Esophagus muscularis mucosa (tissue), 4 donors: Measurements from ENCODE around the gene MLST8. TPM values are rescaled to one million over a fixed set of nuclear protein-coding genes. Genes with fewer than 3 reads are reported as not detected.
"Not testable (repeated sequence)": the region's sequence is repeated elsewhere in the genome, so short reads cannot be mapped to it uniquely, and the experiment has no call there.

Experiments used
- DNase-seq: peaks from one replicate; pipeline ENCODE4 v3.0.0-alpha.2; 2017; ENCODE audit errors: extremely low spot score
- H3K27ac ChIP-seq, 4 donors: fragments of 200-600 bp; sonication (generic); replicated peaks in 1 of 4; 1 replicate in 3 of 4; 2 replicates in 1 of 4; pipeline ENCODE4 v1.5.1; 2016 to 2019; ENCODE audit warnings: mild to moderate bottlenecking in 1 of 4
- H3K27me3 ChIP-seq, 4 donors: fragments of 200-600 bp; sonication (generic); one replicate each; pipeline versions ENCODE4 v1.5.1 to v1.6.0; 2016 to 2019
- H3K36me3 ChIP-seq, 4 donors: fragments of 200-600 bp; sonication (generic); one replicate each; pipeline ENCODE4 v1.5.1; 2016 to 2019
- H3K4me1 ChIP-seq, 4 donors: fragments of 200-600 bp; sonication (generic); one replicate each; pipeline ENCODE4 v1.5.1; 2016 to 2019
- H3K4me3 ChIP-seq, 4 donors: fragments of 200-600 bp; sonication (generic); 1 replicate in 2 of 4; 2 replicates in 2 of 4; pipeline ENCODE4 v1.5.1; 2016 to 2019; ENCODE audit warnings: mild to moderate bottlenecking in 4 of 4, moderate library complexity in 1 of 4
- H3K9me3 ChIP-seq, 4 donors: fragments of 200-600 bp; sonication (generic); 1 replicate in 3 of 4; 2 replicates in 1 of 4; pipeline ENCODE4 v1.5.1; 2016 to 2019
- EP300 ChIP-seq: sonication (generic); formaldehyde crosslinking; IDR thresholded peaks from one replicate; pipeline ENCODE4 v1.6.1; 2017; ENCODE audit warnings: antibody characterized with exemption
- POLR2A ChIP-seq: fragments of 450-650 bp; IDR thresholded peaks from one replicate; pipeline ENCODE4 v1.6.1; 2017; ENCODE audit warnings: antibody characterized with exemption, moderate library complexity, mild to moderate bottlenecking, low read depth
- POLR2AphosphoS5 ChIP-seq, 2 donors: sonication (generic); formaldehyde crosslinking; IDR thresholded peaks; one replicate each; pipeline ENCODE4 v1.6.1; 2017; ENCODE audit warnings: antibody characterized with exemption in 2 of 2
- WGBS: methylation state at CpG from one replicate; pipeline ENCODE4 v1.1.5; 2018; 5-methylcytosine and 5-hydroxymethylcytosine counted together
- intact Hi-C: fragments of 100-400 bp; cut with DNase I; formaldehyde crosslinking; loops from one replicate; pipeline ENCODE4 v1.15.1; 2023
- total RNA-seq, 4 donors: library from RNA; depleted of rRNA; stranded (reverse); fragments of >200 nt; gene quantifications; one replicate each; pipeline versions ENCODE4 v1.1.0 to v1.2.1, GENCODE V29; 2016
- TF ChIP-seq, protein P1 (sequence below), 3 experiments: fragments of 200-600 bp in 2 of 3; fragments of 450-650 bp in 1 of 3; sonication (generic) in 2 of 3; IDR thresholded peaks; one replicate each; pipeline ENCODE4 v1.5.1; 2017 to 2019; ENCODE audit warnings: antibody characterized with exemption in 3 of 3, mild to moderate bottlenecking in 2 of 3, moderate library complexity in 1 of 3

Gene MLST8
- total RNA-seq, 4 donors from 2014 or later = 23.7 to 62.8 (median 36.3) TPM

DNA sequence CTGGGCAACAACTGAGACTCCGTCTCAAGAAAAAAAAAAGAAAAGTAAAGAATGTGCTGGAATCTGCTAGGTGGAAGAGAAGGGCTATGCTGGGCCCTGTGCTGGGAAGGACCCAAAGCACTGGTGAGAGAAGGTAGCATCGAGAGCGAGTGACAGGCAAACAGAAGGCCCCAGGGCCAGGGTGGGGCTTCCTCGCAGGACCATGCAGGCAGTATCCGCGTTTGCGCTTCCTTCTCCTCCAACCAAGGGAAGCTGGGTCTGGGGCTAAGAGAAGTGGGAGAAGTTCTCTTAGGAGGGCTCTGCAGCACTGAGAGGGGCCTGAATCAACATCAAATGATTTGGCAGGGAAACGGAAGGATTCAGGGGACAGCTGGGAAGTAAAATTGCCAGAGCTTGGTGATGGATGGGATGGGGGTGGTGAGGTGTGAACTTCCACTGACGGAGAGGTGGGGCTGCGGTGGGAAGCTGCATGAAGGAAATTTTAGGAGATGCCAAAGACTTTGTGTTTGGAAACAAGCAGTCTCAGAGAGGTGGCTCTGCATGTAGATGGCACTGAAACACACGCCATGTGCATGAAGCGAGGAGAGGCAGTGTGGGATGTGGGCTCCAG is 51.4 kb downstream of the MLST8 start:
- no peak for DNase-seq
- Histone ChIP-seq H3K4me1 (peaks cover 6 to 9% (median 7%) of the 10 kb centered on the region in 4 donors), H3K27ac (no peak overlapping the region), H3K9me3 (no peaks in the 10 kb centered on the region), H3K4me3 (no peak overlapping the region), H3K27me3 (no peaks in the 10 kb centered on the region), H3K36me3 (peaks cover 78 to 94% (median 92%) of the 10 kb centered on the region in 4 donors)
- TF ChIP-seq POLR2AphosphoS5 (IDR thresholded peaks at IDR 0.05) (no peak), POLR2A (no peak), EP300 (no peak)
- TF ChIP-seq, protein P1, sequence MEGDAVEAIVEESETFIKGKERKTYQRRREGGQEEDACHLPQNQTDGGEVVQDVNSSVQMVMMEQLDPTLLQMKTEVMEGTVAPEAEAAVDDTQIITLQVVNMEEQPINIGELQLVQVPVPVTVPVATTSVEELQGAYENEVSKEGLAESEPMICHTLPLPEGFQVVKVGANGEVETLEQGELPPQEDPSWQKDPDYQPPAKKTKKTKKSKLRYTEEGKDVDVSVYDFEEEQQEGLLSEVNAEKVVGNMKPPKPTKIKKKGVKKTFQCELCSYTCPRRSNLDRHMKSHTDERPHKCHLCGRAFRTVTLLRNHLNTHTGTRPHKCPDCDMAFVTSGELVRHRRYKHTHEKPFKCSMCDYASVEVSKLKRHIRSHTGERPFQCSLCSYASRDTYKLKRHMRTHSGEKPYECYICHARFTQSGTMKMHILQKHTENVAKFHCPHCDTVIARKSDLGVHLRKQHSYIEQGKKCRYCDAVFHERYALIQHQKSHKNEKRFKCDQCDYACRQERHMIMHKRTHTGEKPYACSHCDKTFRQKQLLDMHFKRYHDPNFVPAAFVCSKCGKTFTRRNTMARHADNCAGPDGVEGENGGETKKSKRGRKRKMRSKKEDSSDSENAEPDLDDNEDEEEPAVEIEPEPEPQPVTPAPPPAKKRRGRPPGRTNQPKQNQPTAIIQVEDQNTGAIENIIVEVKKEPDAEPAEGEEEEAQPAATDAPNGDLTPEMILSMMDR (IDR thresholded peaks at IDR 0.05) = no peak
- intact Hi-C loops = no loop called here
- WGBS = 72% methylated on average over 12 of the region's 12 CpGs

- H3K27me3 ChIP-seq = no peaks in the 10 kb centered on the region
- no peaks in the 10 kb centered on the region for H3K9me3 ChIP-seq
- TF ChIP-seq EP300 (no peak), POLR2A (no peak), POLR2AphosphoS5 (IDR thresholded peaks at IDR 0.05) (no peak)
- TF ChIP-seq, protein P1 (IDR thresholded peaks at IDR 0.05) = no peak
- DNase-seq = no peak
- no peaks in the 10 kb centered on the region for H3K4me1 ChIP-seq
- intact Hi-C loops = no loop called here
- H3K36me3 ChIP-seq = peaks cover 88 to 100% (median 98%) of the 10 kb centered on the region in 4 donors
- H3K4me3 ChIP-seq = no peak overlapping the region
- 82% methylated on average over 6 of the region's 6 CpGs for WGBS
- H3K27ac ChIP-seq = no peak overlapping the region
Measured at GRCh38 chr16:2257726-2258125, 52.5 kb downstream of the MLST8 start.

- DNase-seq, intact Hi-C loops, H3K9me3 ChIP-seq, H3K27ac ChIP-seq, H3K4me1 ChIP-seq, H3K27me3 ChIP-seq, H3K4me3 ChIP-seq: not testable (repeated sequence)
- peaks cover 89 to 100% (median 98%) of the 10 kb centered on the region in 4 donors for H3K36me3 ChIP-seq
- 92% methylated on average over 7 of the region's 7 CpGs for WGBS
Measured at GRCh38 chr16:2258530-2258929, 53.3 kb downstream of the MLST8 start.

Other genes starting within 250 kb of the MLST8 start
- 100 to 1,000 TPM; 249 to 381 (median 295) TPM for gene NDUFB10, start 245.9 kb upstream of the MLST8 start, total RNA-seq
- gene RPS2, start 240.6 kb upstream of the MLST8 start, total RNA-seq = 1,000 to 10,000 TPM; 1,144 to 2,342 (median 1,414) TPM
- not detected for gene RNF151, start 238.6 kb upstream of the MLST8 start, total RNA-seq
- gene TBL3, start 233.4 kb upstream of the MLST8 start, total RNA-seq = 10 to 100 TPM; 27.0 to 42.9 (median 36.9) TPM
- under 1 TPM in 1 of 4 donors, not detected in 3; 0.52 TPM for gene NOXO1, start 224.0 kb upstream of the MLST8 start, total RNA-seq
- 10 to 100 TPM; 14.1 to 38.5 (median 23.7) TPM for gene GFER, start 221.3 kb upstream of the MLST8 start, total RNA-seq
- gene SYNGR3, start 215.5 kb upstream of the MLST8 start, total RNA-seq = 1 to 10 TPM; 2.1 to 5.6 (median 3.3) TPM
- gene ZNF598, start 195.6 kb upstream of the MLST8 start, total RNA-seq = 10 to 100 TPM; 23.3 to 46.5 (median 34.9) TPM
- not detected for gene NPW, start 185.7 kb upstream of the MLST8 start, total RNA-seq
- 100 to 1,000 TPM in 2 of 4 donors, 10 to 100 TPM in 2; 45.3 to 130 (median 88.3) TPM for gene NHERF2, start 178.6 kb upstream of the MLST8 start, total RNA-seq
- gene NTHL1, start 157.6 kb upstream of the MLST8 start, total RNA-seq = 10 to 100 TPM; 11.8 to 25.2 (median 18.9) TPM
- gene TSC2, start 157.5 kb upstream of the MLST8 start, total RNA-seq = 10 to 100 TPM; 41.3 to 71.7 (median 52.0) TPM
- gene PKD1, start 69.6 kb upstream of the MLST8 start, total RNA-seq = 100 to 1,000 TPM; 297 to 459 (median 366) TPM
- not detected for gene RAB26, start 56.8 kb upstream of the MLST8 start, total RNA-seq
- gene TRAF7, start 49.7 kb upstream of the MLST8 start, total RNA-seq = 10 to 100 TPM; 42.6 to 64.5 (median 54.3) TPM
- under 1 TPM; under 0.01 to 0.32 (median 0.09) TPM for gene CASKIN1, start 8.8 kb upstream of the MLST8 start, total RNA-seq
- 1 to 10 TPM; 1.2 to 6.8 (median 5.7) TPM for gene BRICD5, start 5.4 kb downstream of the MLST8 start, total RNA-seq
- gene PGP, start 9.4 kb downstream of the MLST8 start, total RNA-seq = 10 to 100 TPM in 3 of 4 donors, 1 to 10 TPM in 1; 8.9 to 20.0 (median 13.7) TPM
- 10 to 100 TPM; 19.1 to 39.7 (median 28.5) TPM for gene E4F1, start 18.1 kb downstream of the MLST8 start, total RNA-seq
- gene DNASE1L2, start 31.0 kb downstream of the MLST8 start, total RNA-seq = under 1 TPM; 0.50 to 0.86 (median 0.67) TPM
- 100 to 1,000 TPM in 1 of 4 donors, 10 to 100 TPM in 3; 51.9 to 115 (median 86.6) TPM for gene ECI1, start 46.1 kb downstream of the MLST8 start, total RNA-seq
- 100 to 1,000 TPM; 114 to 179 (median 151) TPM for gene RNPS1, start 62.7 kb downstream of the MLST8 start, total RNA-seq
- 10 to 100 TPM; 10.4 to 30.7 (median 18.1) TPM for gene ABCA3, start 135.3 kb downstream of the MLST8 start, total RNA-seq
- 1 to 10 TPM in 3 of 4 donors, under 1 TPM in 1; 0.83 to 2.5 (median 1.5) TPM for gene CCNF, start 224.0 kb downstream of the MLST8 start, total RNA-seq